B cell (primary cell): ENCODE data around the gene TRIM9. TPM values are rescaled to one million over a fixed set of nuclear protein-coding genes. Genes with fewer than 3 reads are reported as not detected.

Source experiments
- ATAC-seq: fragments of 200-7000 bp; cut with Tn5 transposase; one replicate; pipeline ENCODE4 v1.10.0; 2021; ENCODE audit warnings: low read depth, mild to moderate bottlenecking, moderate number of reproducible peaks, moderate library complexity
- CTCF ChIA-PET: fragments of 350-600 bp; sonication (Branson Sonifier 250); formaldehyde crosslinking; loops from one replicate; lab custom pipeline; 2021; ENCODE audit warnings: antibody characterized with exemption, inconsistent platforms; lab: Charles Lee
- POLR2A ChIA-PET: fragments of 350-600 bp; sonication (Branson Sonifier 250); formaldehyde crosslinking; loops from one replicate; lab custom pipeline; 2021; ENCODE audit warnings: antibody characterized with exemption; lab: Charles Lee
- DNase-seq: peaks from one replicate; pipeline ENCODE4 v3.0.0; 2013
- H2AFZ ChIP-seq: 2 replicates; pipeline ENCODE4 v1.6.1; 2012; ENCODE audit warnings: mild to moderate bottlenecking, low read depth, low read length; ENCODE audit not compliant: insufficient read depth, poor library complexity, severe bottlenecking
- H3K27ac ChIP-seq, 2 donors: 1 replicate in 1 of 2; 2 replicates in 1 of 2; pipeline ENCODE4 v1.5.1; 2012 to 2013; ENCODE audit warnings: low read length in 2 of 2, mild to moderate bottlenecking in 2 of 2, moderate library complexity in 1 of 2
- H3K27me3 ChIP-seq, 4 experiments: fragments of 200-600 bp in 1 of 4; sonication (generic) in 1 of 4; replicated peaks in 1 of 4; 1 replicate in 2 of 4; 2 replicates in 2 of 4; pipeline versions ENCODE4 v1.6.1 to v1.7.0; 2013 to 2016; ENCODE audit warnings: low read length in 3 of 4, mild to moderate bottlenecking in 2 of 4, mixed read lengths in 1 of 4, moderate library complexity in 1 of 4; ENCODE audit not compliant: insufficient read depth in 4 of 4, control insufficient read depth in 3 of 4; ENCODE audit errors: control extremely low read depth in 1 of 4
- H3K36me3 ChIP-seq, 2 experiments: replicated peaks in 1 of 2; 1 replicate in 1 of 2; 2 replicates in 1 of 2; pipeline versions ENCODE4 v1.6.1 to v1.7.1; 2013; ENCODE audit warnings: low read length in 1 of 2; ENCODE audit not compliant: insufficient read depth in 2 of 2, control insufficient read depth in 1 of 2; ENCODE audit errors: control extremely low read depth in 1 of 2, extremely low read depth in 1 of 2
- H3K4me1 ChIP-seq, 2 donors: fragments of 200-600 bp in 1 of 2; sonication (generic) in 1 of 2; 1 replicate in 1 of 2; 2 replicates in 1 of 2; pipeline versions ENCODE4 v1.5.1 to v1.6.1; 2013 to 2017; ENCODE audit warnings: low read length in 2 of 2; ENCODE audit not compliant: control insufficient read depth in 2 of 2, insufficient read depth in 2 of 2
- H3K4me2 ChIP-seq: replicated peaks from 2 replicates; pipeline ENCODE3; 2012; ENCODE audit warnings: mild to moderate bottlenecking, low read depth, low read length; ENCODE audit not compliant: poor library complexity, severe bottlenecking
- H3K4me3 ChIP-seq, 5 experiments: fragments of 200-600 bp in 1 of 5; sonication (generic) in 1 of 5; 1 replicate in 3 of 5; 2 replicates in 2 of 5; pipeline versions ENCODE4 v1.5.1 to v1.7.0; 2011 to 2016; ENCODE audit warnings: low read length in 4 of 5, mild to moderate bottlenecking in 4 of 5, low read depth in 2 of 5, control low read depth in 1 of 5, moderate library complexity in 1 of 5; ENCODE audit not compliant: insufficient read depth in 1 of 5; ENCODE audit errors: control extremely low read depth in 1 of 5, extremely low read depth in 1 of 5
- H3K79me2 ChIP-seq: fragments of 200-600 bp; sonication (generic); one replicate; pipeline ENCODE4 v1.6.0; 2016; ENCODE audit warnings: low read length; ENCODE audit not compliant: control insufficient read depth, insufficient read depth
- H3K9ac ChIP-seq: fragments of 200-600 bp; sonication (generic); 2 replicates; pipeline ENCODE4 v1.6.1; 2017; ENCODE audit warnings: mild to moderate bottlenecking, low read length, moderate library complexity
- H3K9me3 ChIP-seq, 3 donors: one replicate each; pipeline versions ENCODE4 v1.6.1 to v1.7.1; 2013; ENCODE audit warnings: low read length in 2 of 3; ENCODE audit not compliant: control insufficient read depth in 2 of 3, insufficient read depth in 1 of 3; ENCODE audit errors: control extremely low read depth in 1 of 3
- H4K20me1 ChIP-seq: 2 replicates; pipeline ENCODE4 v1.6.0; 2012; ENCODE audit warnings: mild to moderate bottlenecking, low read length; ENCODE audit not compliant: insufficient read depth, control insufficient read depth, poor library complexity, severe bottlenecking
- H3K27ac Mint-ChIP-seq: one replicate; pipeline ENCODE4 v1.8.0; 2021; ENCODE audit warnings: mixed read lengths
- H3K27me3 Mint-ChIP-seq: one replicate; pipeline ENCODE4 v1.8.0; 2021; ENCODE audit warnings: mixed read lengths
- H3K4me1 Mint-ChIP-seq: one replicate; pipeline ENCODE4 v1.8.0; 2021; ENCODE audit warnings: mixed read lengths
- H3K4me3 Mint-ChIP-seq: one replicate; pipeline ENCODE4 v1.8.0; 2021; ENCODE audit warnings: mixed read lengths
- H3K9me3 Mint-ChIP-seq: one replicate; pipeline ENCODE4 v1.8.0; 2022; ENCODE audit warnings: mixed read lengths; ENCODE audit not compliant: insufficient read depth
- EZH2 ChIP-seq: IDR thresholded peaks from 2 replicates; pipeline ENCODE4 v1.6.1; 2012; ENCODE audit warnings: borderline replicate concordance, low read depth, mild to moderate bottlenecking, moderate library complexity, low read length; ENCODE audit not compliant: insufficient read depth, poor library complexity, severe bottlenecking
- WGBS: methylation state at CpG from one replicate; pipeline ENCODE4 v1.1.5; 2013; ENCODE audit warnings: missing lambda C conversion rate; ENCODE audit not compliant: insufficient coverage; 5-methylcytosine and 5-hydroxymethylcytosine counted together
- intact Hi-C: fragments of 100-400 bp; cut with micrococcal nuclease; formaldehyde crosslinking; loops from one replicate; pipeline ENCODE4 v1.10.0; 2022
- polyA plus RNA-seq: library from polyadenylated mRNA; depleted of rRNA; stranded (reverse); fragments of >200 nt; gene quantifications from 2 replicates; pipeline ENCODE4 v1.2.3, GENCODE V29; 2012
- total RNA-seq, 2 donors: library from RNA; stranded (reverse); fragments of 120-200 nt in 1 of 2; gene quantifications; 1 replicate in 1 of 2; 2 replicates in 1 of 2; pipeline versions ENCODE4 v1.2.3 to v1.2.4, GENCODE V29; 2013 to 2022
- TF ChIP-seq, protein P1 (sequence below): fragments of 200-600 bp; IDR thresholded peaks from one replicate; pipeline ENCODE4 v1.8.0; 2022; ENCODE audit warnings: antibody characterized with exemption, mild to moderate bottlenecking

The TRIM9 gene
- total and polyA plus RNA-seq, 2 donors (not counting 1 experiment from before 2014, with no cell fraction given): 0.24 to 0.32 TPM

DNA sequence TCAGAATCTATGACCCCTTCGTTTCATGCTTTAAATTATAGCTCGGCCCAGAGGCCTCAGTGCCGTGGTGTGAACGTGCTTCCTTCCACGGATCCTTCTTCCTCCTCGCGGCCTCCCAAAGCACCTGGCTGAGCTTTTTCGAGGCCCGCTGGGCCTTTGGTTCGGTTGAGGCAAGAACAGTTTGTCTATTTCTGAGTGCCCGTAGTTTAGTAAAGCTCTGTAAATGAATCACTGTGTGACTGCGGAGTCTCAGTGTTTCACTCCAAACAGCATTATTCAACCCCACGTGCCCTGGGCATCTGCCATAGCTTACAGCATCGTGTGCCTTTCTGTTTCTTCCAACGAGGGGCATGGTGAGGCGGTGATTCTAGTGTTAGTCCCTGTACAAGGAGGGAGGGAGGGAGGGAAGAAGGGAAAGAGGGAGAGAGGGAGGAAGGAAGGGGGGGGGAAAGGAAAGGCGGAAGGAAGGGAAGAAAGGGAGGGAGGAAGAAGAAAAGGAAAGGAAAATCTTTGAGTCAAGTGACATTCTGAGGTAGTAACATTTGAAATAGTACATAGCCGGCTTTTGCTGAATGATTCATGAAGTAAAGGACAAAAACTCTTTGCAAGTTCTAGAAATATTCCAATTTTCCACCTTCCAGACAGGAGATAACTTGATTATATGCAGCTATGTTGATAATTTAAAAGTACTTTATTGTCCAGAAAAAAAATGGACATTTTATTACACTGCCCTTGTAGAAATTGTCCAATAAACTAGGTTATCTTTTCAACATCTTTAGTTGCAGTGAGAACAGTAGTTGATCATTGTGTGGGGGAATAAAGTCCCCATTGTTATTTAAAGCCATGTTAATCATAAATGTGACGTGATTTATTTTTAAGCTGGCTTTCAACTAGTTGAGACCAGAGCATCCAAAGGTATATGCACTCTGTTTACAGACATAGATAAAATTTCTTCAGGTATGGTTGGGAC, 1.2 kb upstream of the TRIM9 start:
- H3K9ac ChIP-seq: peak overlapping the region; percentile 84
- Mint-ChIP-seq H3K27ac (peak overlapping the region; percentile 59), H3K9me3 (no peaks in the 10 kb centered on the region), H3K4me1 (peaks cover 23% of the 10 kb centered on the region), H3K4me3 (peak overlapping the region; percentile 95), H3K27me3 (peaks cover 46% of the 10 kb centered on the region)
- H3K27me3 ChIP-seq: peaks cover 0 to 36% (median 17%) of the 10 kb centered on the region in 4 experiments
- ATAC-seq (no peak), DNase-seq (no peak)
- intact Hi-C loops: loop anchor here (1.0 to 10.0 kb wide), 9 partner anchors 107 to 1635 kb away; partner anchors contain the start of genes ERO1A, FRMD6, GPR137C and POLE2
- no peak overlapping the region for H3K27ac ChIP-seq
- peaks cover 0 to 20% (median 0%) of the 10 kb centered on the region in 3 donors for H3K9me3 ChIP-seq
- no peak for TF ChIP-seq EZH2
- TF ChIP-seq, protein P1, sequence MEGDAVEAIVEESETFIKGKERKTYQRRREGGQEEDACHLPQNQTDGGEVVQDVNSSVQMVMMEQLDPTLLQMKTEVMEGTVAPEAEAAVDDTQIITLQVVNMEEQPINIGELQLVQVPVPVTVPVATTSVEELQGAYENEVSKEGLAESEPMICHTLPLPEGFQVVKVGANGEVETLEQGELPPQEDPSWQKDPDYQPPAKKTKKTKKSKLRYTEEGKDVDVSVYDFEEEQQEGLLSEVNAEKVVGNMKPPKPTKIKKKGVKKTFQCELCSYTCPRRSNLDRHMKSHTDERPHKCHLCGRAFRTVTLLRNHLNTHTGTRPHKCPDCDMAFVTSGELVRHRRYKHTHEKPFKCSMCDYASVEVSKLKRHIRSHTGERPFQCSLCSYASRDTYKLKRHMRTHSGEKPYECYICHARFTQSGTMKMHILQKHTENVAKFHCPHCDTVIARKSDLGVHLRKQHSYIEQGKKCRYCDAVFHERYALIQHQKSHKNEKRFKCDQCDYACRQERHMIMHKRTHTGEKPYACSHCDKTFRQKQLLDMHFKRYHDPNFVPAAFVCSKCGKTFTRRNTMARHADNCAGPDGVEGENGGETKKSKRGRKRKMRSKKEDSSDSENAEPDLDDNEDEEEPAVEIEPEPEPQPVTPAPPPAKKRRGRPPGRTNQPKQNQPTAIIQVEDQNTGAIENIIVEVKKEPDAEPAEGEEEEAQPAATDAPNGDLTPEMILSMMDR: no peak
- peak overlapping the region; percentile 90 for H2AFZ ChIP-seq
- no peaks in the 10 kb centered on the region for H4K20me1 ChIP-seq
- CTCF ChIA-PET: interaction anchor here (0.7 to 2.1 kb wide), 6 partner anchors 8 to 749 kb away, joined by 3 to 7 read pairs (median 3); no protein-coding TSS in a partner anchor
- no peaks in the 10 kb centered on the region for H3K79me2 ChIP-seq
- peaks cover 21 to 24% of the 10 kb centered on the region in 2 donors for H3K4me1 ChIP-seq
- peak overlapping the region; percentile 14 to 83 (median 80) for H3K4me3 ChIP-seq
- WGBS: 28% methylated on average over 4 of the region's 19 CpGs
- H3K36me3 ChIP-seq: no peaks in the 10 kb centered on the region
- H3K4me2 ChIP-seq: peak overlapping the region; percentile 96
- POLR2A ChIA-PET: interaction anchor here (0.7 to 0.8 kb wide), 3 partner anchors 59 to 502 kb away, joined by 4 to 7 read pairs (median 5); no protein-coding TSS in a partner anchor
